Tibial nerve (tissue), 4 donors: ENCODE data around the gene RERGL. TPM values are rescaled to one million over a fixed set of nuclear protein-coding genes. Genes with fewer than 3 reads are reported as not detected.

Source experiments
- DNase-seq, 2 donors: peaks; one replicate each; pipeline ENCODE4 v3.0.0-alpha.2; 2019; ENCODE audit warnings: low spot score in 2 of 2
- H3K27ac ChIP-seq, 4 donors: fragments of 200-600 bp; sonication (generic) in 3 of 4; one replicate each; pipeline ENCODE4 v1.5.1; 2017 to 2019; ENCODE audit warnings: mild to moderate bottlenecking in 1 of 4
- H3K27me3 ChIP-seq, 2 donors: fragments of 200-600 bp; sonication (generic) in 1 of 2; one replicate each; pipeline versions ENCODE4 v1.5.1 to v1.6.0; 2017 to 2019
- H3K36me3 ChIP-seq, 3 donors: fragments of 200-600 bp; sonication (generic); one replicate each; pipeline ENCODE4 v1.5.1; 2018 to 2019
- H3K4me1 ChIP-seq, 4 donors: fragments of 200-600 bp; sonication (generic) in 3 of 4; one replicate each; pipeline ENCODE4 v1.5.1; 2017 to 2019
- H3K4me3 ChIP-seq, 4 donors: fragments of 200-600 bp; sonication (generic) in 3 of 4; one replicate each; pipeline ENCODE4 v1.5.1; 2017 to 2019; ENCODE audit warnings: mild to moderate bottlenecking in 1 of 4, moderate library complexity in 1 of 4
- H3K9me3 ChIP-seq, 4 donors: fragments of 200-600 bp; sonication (generic) in 3 of 4; one replicate each; pipeline ENCODE4 v1.5.1; 2017 to 2019
- EP300 ChIP-seq, 2 donors: sonication (generic); formaldehyde crosslinking; IDR thresholded peaks; one replicate each; pipeline ENCODE4 v1.6.1; 2017; ENCODE audit warnings: antibody characterized with exemption in 2 of 2, mild to moderate bottlenecking in 1 of 2
- POLR2A ChIP-seq, 2 donors: fragments of 450-650 bp; IDR thresholded peaks; one replicate each; pipeline ENCODE4 v1.6.1; 2017; ENCODE audit warnings: antibody characterized with exemption in 2 of 2, mild to moderate bottlenecking in 2 of 2, moderate library complexity in 2 of 2
- whole genome bisulfite sequencing, 2 donors: methylation state at CpG; one replicate each; pipeline ENCODE4 v1.1.5; 2018; 5-methylcytosine and 5-hydroxymethylcytosine counted together
- total RNA-seq, 4 donors: library from RNA; depleted of rRNA; stranded (reverse); fragments of >200 nt; gene quantifications; one replicate each; pipeline ENCODE4 v1.1.0, GENCODE V29; 2016
- TF ChIP-seq, protein P1 (sequence below), 5 experiments: fragments of 200-600 bp in 3 of 5; fragments of 450-650 bp in 2 of 5; sonication (generic) in 3 of 5; IDR thresholded peaks; one replicate each; pipeline ENCODE4 v1.5.1; 2016 to 2019; ENCODE audit warnings: antibody characterized with exemption in 5 of 5, mild to moderate bottlenecking in 3 of 5, moderate library complexity in 2 of 5

RERGL gene
- total RNA-seq, 4 donors from 2014 or later, result 6.3 to 18.4 (median 8.8) TPM

DNA sequence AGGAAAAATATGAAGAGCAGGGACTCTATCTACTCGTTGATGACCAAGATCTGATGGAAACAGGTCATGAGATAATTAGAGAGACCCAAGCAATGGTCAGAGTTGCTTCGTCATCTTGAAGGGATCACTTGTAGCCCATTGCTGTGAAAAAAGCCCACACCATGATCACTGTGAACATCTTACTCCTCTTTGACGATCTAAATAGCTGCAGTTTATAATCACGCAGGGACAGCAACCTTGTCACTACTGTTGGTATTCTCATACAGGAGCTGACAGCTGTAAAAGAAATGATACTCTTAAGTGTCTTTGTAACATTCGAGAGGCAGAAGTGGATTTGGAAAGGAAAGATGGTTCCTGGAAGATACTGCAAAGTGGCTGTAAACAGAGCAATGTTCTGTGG, 33.7 kb upstream of the RERGL start:
- WGBS, 2 donors, result 72 to 87% methylated on average over 5 of the region's 5 CpGs
- TF ChIP-seq, protein P1, sequence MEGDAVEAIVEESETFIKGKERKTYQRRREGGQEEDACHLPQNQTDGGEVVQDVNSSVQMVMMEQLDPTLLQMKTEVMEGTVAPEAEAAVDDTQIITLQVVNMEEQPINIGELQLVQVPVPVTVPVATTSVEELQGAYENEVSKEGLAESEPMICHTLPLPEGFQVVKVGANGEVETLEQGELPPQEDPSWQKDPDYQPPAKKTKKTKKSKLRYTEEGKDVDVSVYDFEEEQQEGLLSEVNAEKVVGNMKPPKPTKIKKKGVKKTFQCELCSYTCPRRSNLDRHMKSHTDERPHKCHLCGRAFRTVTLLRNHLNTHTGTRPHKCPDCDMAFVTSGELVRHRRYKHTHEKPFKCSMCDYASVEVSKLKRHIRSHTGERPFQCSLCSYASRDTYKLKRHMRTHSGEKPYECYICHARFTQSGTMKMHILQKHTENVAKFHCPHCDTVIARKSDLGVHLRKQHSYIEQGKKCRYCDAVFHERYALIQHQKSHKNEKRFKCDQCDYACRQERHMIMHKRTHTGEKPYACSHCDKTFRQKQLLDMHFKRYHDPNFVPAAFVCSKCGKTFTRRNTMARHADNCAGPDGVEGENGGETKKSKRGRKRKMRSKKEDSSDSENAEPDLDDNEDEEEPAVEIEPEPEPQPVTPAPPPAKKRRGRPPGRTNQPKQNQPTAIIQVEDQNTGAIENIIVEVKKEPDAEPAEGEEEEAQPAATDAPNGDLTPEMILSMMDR (IDR thresholded peaks at IDR 0.05), result no peak
- no peak for TF ChIP-seq POLR2A (IDR thresholded peaks at IDR 0.05)
- no peak for TF ChIP-seq EP300 (IDR thresholded peaks at IDR 0.05)
- Histone ChIP-seq H3K9me3 (peaks cover 0 to 31% (median 6%) of the 10 kb centered on the region in 4 donors), H3K4me1 (no peaks in the 10 kb centered on the region), H3K4me3 (no peak overlapping the region), H3K36me3 (no peaks in the 10 kb centered on the region), H3K27me3 (no peaks in the 10 kb centered on the region), H3K27ac (no peak overlapping the region)
- no peak for DNase-seq

DNA sequence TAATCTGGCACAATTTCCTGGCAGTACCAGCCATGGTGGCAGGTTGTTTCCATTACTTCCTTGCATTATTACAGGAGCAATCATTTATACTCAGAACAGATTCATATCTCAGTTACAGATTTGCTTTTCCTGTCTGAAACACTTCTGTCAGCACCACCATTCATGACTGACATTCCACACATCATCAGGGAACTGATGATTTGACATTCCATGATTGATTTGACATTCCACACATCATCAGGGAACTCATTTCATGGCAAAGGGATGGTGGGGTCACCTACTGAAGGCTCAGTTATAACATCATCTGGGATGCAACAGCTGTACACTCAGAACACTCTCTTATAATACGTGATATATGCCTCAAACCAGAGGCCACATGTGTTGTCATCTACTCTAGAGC, 30.9 kb upstream of the RERGL start:
- Histone ChIP-seq H3K27me3 (no peaks in the 10 kb centered on the region), H3K27ac (no peak overlapping the region), H3K4me3 (no peak overlapping the region), H3K9me3 (peaks cover 0 to 16% (median 3%) of the 10 kb centered on the region in 4 donors), H3K4me1 (no peaks in the 10 kb centered on the region), H3K36me3 (no peaks in the 10 kb centered on the region)
- WGBS, 2 donors, result 90 to 93% methylated on average over 1 of the region's 1 CpG
- DNase-seq, result no peak
- TF ChIP-seq EP300 (IDR thresholded peaks at IDR 0.05) (no peak), POLR2A (IDR thresholded peaks at IDR 0.05) (no peak)
- TF ChIP-seq, protein P1 (IDR thresholded peaks at IDR 0.05), result no peak

DNA sequence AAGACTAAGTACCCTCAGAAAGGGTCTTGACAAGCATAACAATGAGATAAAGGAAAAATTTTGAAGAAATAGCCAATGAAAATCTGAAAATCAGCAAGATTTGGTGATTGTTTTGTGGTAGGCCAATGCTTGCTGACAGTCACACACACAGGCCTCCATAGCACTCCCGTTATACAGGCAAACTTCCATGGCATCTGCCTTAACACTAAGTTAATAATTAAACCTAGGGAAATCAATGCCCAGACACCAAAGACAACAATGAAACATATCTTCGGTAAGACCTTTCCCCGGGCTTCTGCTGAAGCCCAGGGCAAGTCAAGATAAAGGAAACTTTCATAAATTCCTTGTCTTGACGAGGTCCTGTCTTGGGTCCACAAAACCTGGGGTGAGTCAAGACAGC, 18.6 kb upstream of the RERGL start:
- Histone ChIP-seq H3K36me3 (no peaks in the 10 kb centered on the region), H3K27ac (no peak overlapping the region), H3K27me3 (no peaks in the 10 kb centered on the region), H3K4me1 (no peaks in the 10 kb centered on the region), H3K4me3 (no peak overlapping the region), H3K9me3 (no peaks in the 10 kb centered on the region)
- DNase-seq, result no peak
- TF ChIP-seq, protein P1 (IDR thresholded peaks at IDR 0.05), result no peak
- no peak for TF ChIP-seq POLR2A (IDR thresholded peaks at IDR 0.05)
- no peak for TF ChIP-seq EP300 (IDR thresholded peaks at IDR 0.05)
- WGBS, 2 donors, result 88 to 89% methylated on average over 4 of the region's 4 CpGs

DNA sequence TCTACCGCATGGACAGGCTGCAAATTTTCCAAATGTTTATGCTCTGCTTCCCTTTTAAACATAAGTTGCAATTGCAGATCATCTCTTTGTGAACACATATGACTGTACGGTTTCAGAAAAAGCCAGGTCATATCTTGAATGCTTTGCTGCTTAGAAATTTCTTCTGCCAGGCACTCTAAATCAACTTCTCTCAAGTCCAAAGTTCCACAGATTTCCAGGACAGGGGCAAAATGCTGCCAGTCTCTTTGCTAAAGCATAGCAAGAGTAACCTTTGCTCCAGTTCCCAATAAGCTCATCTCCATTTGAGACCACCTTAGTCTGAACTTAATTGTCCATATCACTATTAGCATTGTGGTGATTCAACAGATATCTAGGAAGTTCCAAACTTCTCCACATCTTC, 13.6 kb upstream of the RERGL start:
- Histone ChIP-seq H3K9me3 (no peaks in the 10 kb centered on the region), H3K36me3 (no peaks in the 10 kb centered on the region), H3K27ac (no peak overlapping the region), H3K27me3 (no peaks in the 10 kb centered on the region), H3K4me1 (no peaks in the 10 kb centered on the region), H3K4me3 (no peak overlapping the region)
- DNase-seq, result no peak
- WGBS, 2 donors, result 86 to 92% methylated on average over 2 of the region's 2 CpGs
- TF ChIP-seq, protein P1 (IDR thresholded peaks at IDR 0.05), result no peak
- TF ChIP-seq EP300 (IDR thresholded peaks at IDR 0.05), result no peak
- no peak for TF ChIP-seq POLR2A (IDR thresholded peaks at IDR 0.05)

DNA sequence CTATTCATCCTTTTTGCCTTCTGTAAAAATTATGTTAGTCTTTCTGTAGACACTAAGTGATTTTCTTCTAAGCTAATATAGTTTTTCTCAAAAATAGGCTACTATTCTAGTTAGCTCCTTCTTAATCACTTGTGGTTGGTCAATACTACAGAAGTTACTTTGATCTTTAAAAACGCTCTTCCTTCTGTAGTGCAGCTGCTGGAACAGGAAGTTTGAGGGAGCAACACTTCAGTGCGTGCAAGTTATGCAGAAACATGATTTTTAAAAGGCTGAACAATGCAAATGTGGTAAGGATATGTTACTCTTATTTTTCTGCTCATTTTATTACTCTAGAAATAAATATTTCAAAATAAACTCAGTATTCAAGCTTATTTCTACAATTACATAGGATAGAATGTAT, 11.1 kb upstream of the RERGL start:
- Histone ChIP-seq H3K27me3 (no peaks in the 10 kb centered on the region), H3K4me3 (no peak overlapping the region), H3K36me3 (no peaks in the 10 kb centered on the region), H3K4me1 (no peaks in the 10 kb centered on the region), H3K27ac (no peak overlapping the region), H3K9me3 (no peaks in the 10 kb centered on the region)
- DNase-seq, result no peak
- 33 to 60% methylated on average over 2 of the region's 2 CpGs for WGBS, 2 donors
- TF ChIP-seq, protein P1 (IDR thresholded peaks at IDR 0.05), result no peak
- TF ChIP-seq POLR2A (IDR thresholded peaks at IDR 0.05) (no peak), EP300 (IDR thresholded peaks at IDR 0.05) (no peak)
